NCI-H1092 treated with DMSO at 0.1 percent for 48 hours (cell line): ENCODE data around the gene CDC42EP3.

Experiments used
- DNase-seq: peaks from one replicate; lab custom pipeline; 2025; lab: John Stamatoyannopoulos, UW

CDC42EP3 gene, protein sequence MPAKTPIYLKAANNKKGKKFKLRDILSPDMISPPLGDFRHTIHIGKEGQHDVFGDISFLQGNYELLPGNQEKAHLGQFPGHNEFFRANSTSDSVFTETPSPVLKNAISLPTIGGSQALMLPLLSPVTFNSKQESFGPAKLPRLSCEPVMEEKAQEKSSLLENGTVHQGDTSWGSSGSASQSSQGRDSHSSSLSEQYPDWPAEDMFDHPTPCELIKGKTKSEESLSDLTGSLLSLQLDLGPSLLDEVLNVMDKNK

DNA sequence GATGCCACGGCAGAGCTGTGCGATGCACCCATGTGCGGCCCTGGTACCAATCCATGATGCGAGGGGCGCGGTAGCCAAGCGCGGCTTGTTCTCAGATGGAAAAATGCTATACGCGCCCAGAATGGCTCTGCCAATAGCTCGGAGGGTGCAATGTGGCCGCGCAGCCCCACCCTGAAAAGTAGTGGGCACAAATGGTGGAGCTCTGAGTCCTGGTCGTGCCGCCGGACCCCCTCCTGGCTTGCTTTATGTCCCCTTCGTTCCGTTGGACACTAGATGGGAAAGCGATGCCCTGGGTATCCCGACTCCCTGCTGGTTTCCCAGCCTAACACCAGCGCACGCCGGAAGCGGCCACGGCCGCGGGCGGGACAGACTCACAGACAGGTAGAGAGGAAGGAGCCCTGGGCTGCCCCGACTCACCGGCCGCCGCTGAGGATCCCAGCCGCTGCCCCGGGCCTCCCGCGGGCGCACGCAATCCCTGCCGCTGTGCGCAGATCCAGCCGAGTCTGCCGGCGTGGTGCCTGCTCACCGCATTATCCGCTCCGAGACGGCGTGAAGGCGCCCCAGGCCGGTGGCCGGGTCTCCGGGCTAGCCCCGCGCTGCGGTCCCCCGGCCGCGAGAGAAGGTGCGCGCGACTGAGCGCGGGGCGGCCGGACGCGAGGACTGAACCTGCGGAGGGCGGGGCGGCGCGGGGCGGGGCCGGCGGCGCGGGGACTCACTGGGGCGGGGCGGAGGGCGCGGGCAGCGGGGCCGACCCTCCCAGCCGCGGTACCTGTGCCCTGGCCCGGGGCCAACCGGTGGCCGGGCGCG is at the start of gene CDC42EP3:
TSS of gene CDC42EP3 (minus strand) at position 634 of the 807 bp plus-strand sequence. CDS start 25,055 bp downstream, outside the sequence.
- DNase-seq: peak; percentile 45

GRCh38 chr2:37721201-37721560 is 49.7 kb upstream of the CDC42EP3 start:
- DNase-seq: no peak

GRCh38 chr2:37720533-37721200 is 49.2 kb upstream of the CDC42EP3 start:
- no peak for DNase-seq

GRCh38 chr2:37718515-37719161 is 47.2 kb upstream of the CDC42EP3 start:
- DNase-seq: no peak

- DNase-seq: no peak
Observed at GRCh38 chr2:37713258-37713700, 41.8 kb upstream of the CDC42EP3 start.

DNA sequence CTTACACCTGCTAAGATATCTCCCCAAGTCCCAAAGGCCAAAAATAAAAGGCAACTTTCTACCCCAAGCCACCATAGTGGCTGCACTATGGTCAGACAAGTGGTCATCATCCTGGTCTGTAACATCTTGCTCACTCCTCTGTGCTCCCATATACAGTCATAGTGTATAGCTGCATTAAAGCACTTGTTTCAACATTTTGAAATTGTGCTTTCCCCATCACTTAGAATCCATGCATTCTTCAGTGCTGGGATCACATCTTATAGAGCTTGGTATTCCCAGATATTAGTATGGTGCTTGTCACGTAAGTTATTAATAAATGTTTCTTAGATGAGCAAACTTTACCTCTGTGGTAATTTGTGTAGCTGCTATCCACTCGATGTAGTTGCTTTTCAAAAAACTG is 40.4 kb upstream of the CDC42EP3 start:
- DNase-seq: no peak

- no peak for DNase-seq
Observed at GRCh38 chr2:37711308-37711731, 39.9 kb upstream of the CDC42EP3 start.

- no peak for DNase-seq
Observed at GRCh38 chr2:37709111-37709510, 37.7 kb upstream of the CDC42EP3 start.

DNA sequence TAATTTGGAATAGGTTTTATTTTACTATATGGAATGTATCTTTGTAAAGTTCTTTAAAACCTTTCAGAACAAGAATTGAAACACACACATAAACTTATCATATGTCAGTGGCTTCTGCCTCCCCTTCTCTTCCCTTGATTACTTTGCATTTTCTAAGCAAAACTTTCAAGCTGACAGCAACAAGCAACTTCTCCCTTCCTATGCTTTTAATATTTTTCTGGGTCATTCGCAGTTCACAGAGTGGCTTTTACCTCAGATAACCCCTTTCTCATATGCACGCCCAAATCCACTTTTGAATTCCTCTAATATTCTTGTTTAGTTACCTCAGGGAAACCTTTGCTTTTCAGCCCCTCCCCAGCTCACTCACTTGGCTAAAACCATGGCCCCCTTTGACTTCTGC is 36.7 kb upstream of the CDC42EP3 start:
- DNase-seq: no peak

DNA sequence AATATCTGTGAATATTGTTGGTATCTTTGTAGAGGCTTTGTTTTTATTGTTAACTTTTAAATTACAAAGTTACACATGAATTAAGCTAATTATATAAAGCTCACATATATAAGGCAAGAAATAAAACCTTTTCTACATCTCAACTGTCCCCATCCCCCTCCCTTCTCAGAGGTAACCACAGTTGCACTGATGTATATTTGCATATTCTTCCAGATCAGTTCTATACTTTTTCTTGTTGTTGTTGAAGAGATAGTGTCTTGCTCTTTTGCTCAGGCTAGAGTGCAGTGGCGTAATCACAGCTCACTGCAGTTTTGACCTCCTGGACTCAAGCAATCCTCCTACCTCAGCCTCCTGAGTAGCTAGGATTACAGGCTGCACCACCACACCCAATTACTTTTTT is 36.0 kb upstream of the CDC42EP3 start:
- no peak for DNase-seq

- no peak for DNase-seq
Observed at GRCh38 chr2:37706334-37707183, 35.1 kb upstream of the CDC42EP3 start.

GRCh38 chr2:37705191-37705590 is 33.7 kb upstream of the CDC42EP3 start:
- no peak for DNase-seq

DNA sequence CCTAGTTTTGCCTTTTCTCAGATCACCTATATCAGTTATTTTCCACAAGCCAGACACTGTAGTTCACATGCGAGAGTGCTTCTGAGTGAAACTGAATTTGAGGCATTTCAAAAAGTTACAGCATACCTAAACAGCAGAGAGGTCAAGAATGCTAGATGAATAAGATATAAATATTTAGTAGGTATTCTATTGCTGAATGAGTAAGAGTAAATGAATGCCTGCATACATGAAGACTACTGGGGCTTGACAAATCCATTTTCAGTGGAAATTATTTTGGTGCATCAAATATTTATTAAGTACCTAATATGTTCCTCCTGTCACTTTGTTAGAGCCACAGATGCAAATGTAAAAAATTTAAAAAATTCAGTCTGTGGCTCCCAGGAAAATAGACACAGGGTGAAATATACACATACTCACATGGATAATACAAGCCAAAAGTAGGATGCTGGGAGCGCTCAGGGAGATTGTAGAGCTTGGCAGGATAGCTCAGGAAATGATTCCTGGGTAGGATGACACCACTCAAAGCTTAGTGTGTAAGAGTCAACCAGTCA is 27.6 kb upstream of the CDC42EP3 start:
- no peak for DNase-seq

DNA sequence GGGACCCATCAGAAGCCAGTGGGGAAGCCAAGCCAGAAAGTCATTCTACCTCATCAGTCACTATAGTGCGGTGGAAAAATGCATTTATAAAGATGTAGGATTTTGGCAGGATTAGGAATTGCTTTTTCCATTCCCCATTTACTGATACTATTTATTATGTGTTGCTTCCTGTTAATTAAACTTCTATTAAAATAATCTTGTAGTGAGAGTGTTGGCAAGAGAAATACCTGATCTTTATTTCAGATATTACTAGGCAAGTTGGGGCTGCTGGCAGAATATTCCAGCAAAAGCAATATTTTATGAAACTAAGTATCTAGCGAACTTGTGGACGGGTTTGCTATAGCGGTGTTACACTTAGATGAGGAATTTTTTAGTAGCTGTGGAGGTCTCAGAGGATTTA is 23.9 kb upstream of the CDC42EP3 start:
- DNase-seq: no peak

- DNase-seq: no peak
Observed at GRCh38 chr2:37692711-37693110, 21.3 kb upstream of the CDC42EP3 start.

- DNase-seq: no peak
Observed at GRCh38 chr2:37689751-37690150, 18.3 kb upstream of the CDC42EP3 start.

DNA sequence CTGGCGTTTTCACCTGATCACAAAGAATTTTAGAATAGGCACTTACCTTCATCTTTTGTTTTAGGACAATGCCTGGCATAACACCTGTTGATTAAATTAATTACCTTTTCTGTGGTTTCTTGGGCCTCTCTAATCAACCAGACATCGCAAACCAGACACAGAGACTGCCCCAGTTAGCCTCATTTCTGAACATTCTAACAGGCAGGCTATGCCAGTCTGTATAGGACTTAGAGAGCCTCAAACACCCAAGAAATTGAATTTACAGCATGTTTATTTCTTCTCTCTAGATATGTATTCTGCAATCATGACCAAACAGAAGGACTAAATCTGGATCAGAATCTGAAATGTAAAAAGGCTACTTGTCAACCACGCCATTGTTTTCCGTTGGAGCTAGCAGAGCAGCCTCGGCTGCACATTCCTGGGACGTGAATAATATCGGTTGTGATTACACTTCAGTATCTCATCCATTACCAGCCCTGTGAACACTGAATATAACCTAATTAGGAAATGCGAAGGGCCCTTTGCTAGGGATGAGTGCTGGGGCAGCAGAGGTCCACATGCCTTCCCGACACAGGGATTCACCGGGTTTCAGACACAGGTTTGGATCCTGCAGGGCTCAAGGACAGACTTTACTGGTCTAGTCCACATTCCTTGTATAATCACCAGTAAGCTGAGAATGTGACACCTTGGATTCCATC is 17.5 kb upstream of the CDC42EP3 start:
- DNase-seq: no peak

- no peak for DNase-seq
Observed at GRCh38 chr2:37686792-37687526, 15.5 kb upstream of the CDC42EP3 start.

DNA sequence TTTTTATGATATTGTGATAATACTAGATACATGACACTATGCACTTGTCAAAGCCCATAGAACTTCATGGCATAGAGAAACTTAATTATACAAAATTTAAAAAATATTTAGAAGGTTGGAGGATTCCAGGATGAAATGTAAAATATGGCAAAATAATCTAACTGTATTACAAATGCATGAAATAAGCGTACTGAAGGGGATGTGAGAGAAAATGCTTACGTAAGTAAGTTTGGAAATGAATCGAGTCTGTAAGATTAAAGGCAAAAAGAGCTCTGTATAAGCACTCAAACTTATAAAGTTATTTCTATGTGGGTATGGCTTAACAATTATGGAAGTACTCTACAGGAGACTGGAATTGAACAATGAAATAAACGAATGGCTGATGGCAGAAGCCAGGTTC is 13.4 kb upstream of the CDC42EP3 start:
- DNase-seq: no peak
